Osteoblast (primary cell): Measurements from ENCODE around the gene CDC42BPG. TPM values are rescaled to one million over a fixed set of nuclear protein-coding genes. Genes with fewer than 3 reads are reported as not detected.

Source experiments
- DNase-seq: peaks from one replicate; pipeline ENCODE4 v3.0.0; 2011; ENCODE audit warnings: low spot score, mixed read lengths; ENCODE audit not compliant: insufficient read length; ENCODE audit errors: missing footprints
- H2AFZ ChIP-seq: 2 replicates; pipeline ENCODE4 v1.6.0; 2011; ENCODE audit warnings: mild to moderate bottlenecking, low read length
- H3K27ac ChIP-seq: 2 replicates; pipeline ENCODE4 v1.5.1; 2011; ENCODE audit warnings: mild to moderate bottlenecking, low read depth, low read length, moderate library complexity
- H3K27me3 ChIP-seq: 2 replicates; pipeline ENCODE4 v1.6.0; 2012; ENCODE audit warnings: mild to moderate bottlenecking, control low read depth, inconsistent platforms, low read length, moderate library complexity; ENCODE audit not compliant: insufficient read depth
- H3K36me3 ChIP-seq: 2 replicates; pipeline ENCODE4 v1.5.1; 2011; ENCODE audit warnings: mild to moderate bottlenecking, low read length, control low read depth, moderate library complexity; ENCODE audit not compliant: insufficient read depth
- H3K4me1 ChIP-seq: 2 replicates; pipeline ENCODE4 v1.5.1; 2011; ENCODE audit warnings: mild to moderate bottlenecking, low read length, control low read depth, moderate library complexity; ENCODE audit not compliant: insufficient read depth
- H3K4me2 ChIP-seq: 2 replicates; pipeline ENCODE4 v1.6.0; 2011; ENCODE audit warnings: mild to moderate bottlenecking, low read length; ENCODE audit not compliant: insufficient read depth
- H3K4me3 ChIP-seq: fragments of 200-600 bp; sonication (generic); 3 replicates; pipeline ENCODE4 v1.5.1; 2012; ENCODE audit warnings: mild to moderate bottlenecking, low read length, inconsistent platforms; ENCODE audit not compliant: insufficient read depth
- H3K79me2 ChIP-seq: 2 replicates; pipeline ENCODE4 v1.6.0; 2012; ENCODE audit warnings: mild to moderate bottlenecking, low read length, control low read depth, inconsistent platforms; ENCODE audit not compliant: insufficient read depth
- H3K9me3 ChIP-seq: 2 replicates; pipeline ENCODE4 v1.5.1; 2011; ENCODE audit warnings: low read depth, low read length, control low read depth
- H4K20me1 ChIP-seq: 2 replicates; pipeline ENCODE4 v1.6.0; 2012; ENCODE audit warnings: mild to moderate bottlenecking, low read length, control low read depth; ENCODE audit not compliant: insufficient read depth
- total RNA-seq: library from RNA; depleted of rRNA; stranded (reverse); fragments of >200 nt; gene quantifications from 2 replicates; pipeline ENCODE4 v1.2.3, GENCODE V29; 2012
- TF ChIP-seq, protein P1 (sequence below): IDR thresholded peaks from 2 replicates; pipeline ENCODE4 v1.5.1; 2011; ENCODE audit warnings: mild to moderate bottlenecking, low read depth, low read length, moderate library complexity; ENCODE audit errors: extremely low read depth

The CDC42BPG gene
- total RNA-seq, 1 donor: under 0.01 TPM

DNA sequence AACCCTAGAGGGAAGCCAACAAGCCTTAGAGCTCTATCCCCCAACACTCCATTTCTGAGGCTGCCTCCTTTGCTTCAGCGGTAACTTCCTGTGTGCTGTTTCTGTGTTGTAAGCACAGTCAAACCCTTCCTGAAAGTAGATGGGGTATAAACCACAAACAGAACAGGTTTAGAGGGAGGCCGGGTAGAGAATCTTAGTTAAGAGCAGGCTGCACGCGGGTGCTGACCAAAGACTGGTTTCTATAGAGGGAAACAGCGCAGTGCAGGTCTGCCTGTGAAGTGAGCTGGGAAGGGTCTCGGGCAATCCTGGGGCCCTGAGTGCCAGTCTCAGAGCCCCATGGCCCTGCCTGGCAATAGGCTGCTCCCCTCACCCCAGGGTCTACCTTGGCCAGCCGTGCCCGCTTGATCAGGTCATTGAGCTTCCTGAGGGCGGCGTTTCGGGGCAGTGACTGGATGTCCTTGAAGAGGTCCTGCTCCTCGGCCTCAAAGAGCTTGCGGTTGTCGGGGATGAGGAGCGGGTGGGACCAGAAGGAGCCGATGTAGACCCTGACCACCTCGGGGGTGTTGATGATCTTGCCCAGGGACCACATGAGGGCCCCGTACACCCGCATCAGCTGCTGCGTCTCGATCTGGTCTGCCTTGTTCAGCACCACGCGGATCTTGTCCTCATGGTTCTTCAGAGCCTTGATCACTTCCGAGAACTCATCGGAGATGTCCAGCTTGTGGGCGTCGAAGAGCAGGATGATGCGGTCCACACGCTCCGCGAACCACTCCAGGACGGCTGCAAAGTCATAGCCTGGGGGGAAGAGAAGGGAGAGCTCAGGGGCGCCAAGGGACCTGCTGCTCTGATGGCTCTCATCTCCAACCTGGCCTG, 15.3 kb upstream of the CDC42BPG start:
- Histone ChIP-seq H3K4me3 (no peak overlapping the region), H4K20me1 (peaks cover 39% of the 10 kb centered on the region), H2AFZ (no peak overlapping the region), H3K4me1 (peaks cover 49% of the 10 kb centered on the region), H3K9me3 (no peaks in the 10 kb centered on the region), H3K4me2 (no peak overlapping the region), H3K27me3 (no peaks in the 10 kb centered on the region), H3K36me3 (peaks cover 36% of the 10 kb centered on the region), H3K27ac (no peak overlapping the region), H3K79me2 (peaks cover 80% of the 10 kb centered on the region)
- DNase-seq: no peak
- TF ChIP-seq, protein P1, sequence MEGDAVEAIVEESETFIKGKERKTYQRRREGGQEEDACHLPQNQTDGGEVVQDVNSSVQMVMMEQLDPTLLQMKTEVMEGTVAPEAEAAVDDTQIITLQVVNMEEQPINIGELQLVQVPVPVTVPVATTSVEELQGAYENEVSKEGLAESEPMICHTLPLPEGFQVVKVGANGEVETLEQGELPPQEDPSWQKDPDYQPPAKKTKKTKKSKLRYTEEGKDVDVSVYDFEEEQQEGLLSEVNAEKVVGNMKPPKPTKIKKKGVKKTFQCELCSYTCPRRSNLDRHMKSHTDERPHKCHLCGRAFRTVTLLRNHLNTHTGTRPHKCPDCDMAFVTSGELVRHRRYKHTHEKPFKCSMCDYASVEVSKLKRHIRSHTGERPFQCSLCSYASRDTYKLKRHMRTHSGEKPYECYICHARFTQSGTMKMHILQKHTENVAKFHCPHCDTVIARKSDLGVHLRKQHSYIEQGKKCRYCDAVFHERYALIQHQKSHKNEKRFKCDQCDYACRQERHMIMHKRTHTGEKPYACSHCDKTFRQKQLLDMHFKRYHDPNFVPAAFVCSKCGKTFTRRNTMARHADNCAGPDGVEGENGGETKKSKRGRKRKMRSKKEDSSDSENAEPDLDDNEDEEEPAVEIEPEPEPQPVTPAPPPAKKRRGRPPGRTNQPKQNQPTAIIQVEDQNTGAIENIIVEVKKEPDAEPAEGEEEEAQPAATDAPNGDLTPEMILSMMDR: no peak

DNA sequence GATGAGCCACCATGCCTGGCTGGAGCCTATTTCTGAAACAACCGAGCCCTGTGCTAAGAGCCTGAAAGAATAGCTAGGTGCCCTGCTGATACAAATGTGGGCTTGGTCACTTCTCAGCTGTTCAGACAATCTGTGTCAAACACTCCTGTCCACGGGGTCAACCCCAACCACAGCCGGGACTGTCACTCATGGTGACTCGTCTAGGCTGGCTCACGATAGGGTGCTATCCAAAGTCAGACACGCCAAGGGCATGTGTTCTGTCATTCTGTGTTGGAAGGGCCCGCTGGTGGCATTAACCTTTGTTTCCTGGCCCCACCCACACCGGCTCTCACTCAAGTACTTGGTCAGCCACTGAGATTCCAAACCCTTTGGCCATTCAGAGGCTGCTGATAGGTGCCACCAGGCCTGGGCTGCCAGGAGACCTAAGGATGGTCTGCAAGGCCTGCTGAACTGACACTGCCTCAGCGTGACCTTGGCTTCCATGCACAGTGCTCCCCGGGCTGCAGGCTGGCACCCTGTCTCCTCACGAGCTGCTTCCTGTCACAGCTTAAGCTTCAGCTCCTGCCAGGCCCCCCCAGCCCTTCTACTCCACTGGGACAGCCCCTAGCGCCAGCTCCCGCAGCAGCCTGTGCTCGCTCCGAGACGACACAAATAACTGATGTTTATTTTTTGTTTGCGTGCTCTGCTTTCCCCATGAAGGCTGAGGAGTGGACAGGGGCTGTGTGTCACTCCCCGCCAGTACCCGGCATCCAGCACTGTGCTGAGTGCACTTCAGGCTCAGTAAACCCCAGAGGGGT, 14.2 kb upstream of the CDC42BPG start:
- H3K4me1 ChIP-seq: peaks cover 45% of the 10 kb centered on the region
- peaks cover 86% of the 10 kb centered on the region for H3K79me2 ChIP-seq
- no peaks in the 10 kb centered on the region for H3K9me3 ChIP-seq
- no peak for DNase-seq
- H3K27ac ChIP-seq: peak overlapping the region; percentile 28
- H3K4me3 ChIP-seq: no peak overlapping the region
- H3K27me3 ChIP-seq: no peaks in the 10 kb centered on the region
- H2AFZ ChIP-seq: no peak overlapping the region
- peaks cover 46% of the 10 kb centered on the region for H3K36me3 ChIP-seq
- TF ChIP-seq, protein P1: no peak
- peaks cover 35% of the 10 kb centered on the region for H4K20me1 ChIP-seq
- H3K4me2 ChIP-seq: no peak overlapping the region

GRCh38 chr11:64857485-64857884, 13.0 kb upstream of the CDC42BPG start:
- Histone ChIP-seq H3K4me2 (no peak overlapping the region), H3K4me3 (no peak overlapping the region), H3K36me3 (peaks cover 54% of the 10 kb centered on the region), H3K9me3 (no peaks in the 10 kb centered on the region), H3K79me2 (peaks cover 83% of the 10 kb centered on the region), H3K4me1 (peaks cover 33% of the 10 kb centered on the region), H2AFZ (no peak overlapping the region), H3K27ac (peak overlapping the region; percentile 23), H4K20me1 (peaks cover 30% of the 10 kb centered on the region), H3K27me3 (no peaks in the 10 kb centered on the region)
- TF ChIP-seq, protein P1: no peak
- no peak for DNase-seq
